Pancreas (tissue), 10 donors: Measurements from ENCODE around the gene ANXA3. TPM values are rescaled to one million over a fixed set of nuclear protein-coding genes. Genes with fewer than 3 reads are reported as not detected.

Experiments used
- ATAC-seq, 4 donors: fragments of 200-7000 bp; cut with Tn5 transposase; one replicate each; pipeline versions ENCODE4 v1.8.0 to v1.9.1; 2020; ENCODE audit warnings: mild to moderate bottlenecking in 4 of 4, moderate library complexity in 4 of 4
- DNase-seq, 6 donors: peaks; one replicate each; pipeline ENCODE4 v3.0.0-alpha.2; 2020
- FAIRE-seq: peaks from 2 replicates; lab custom pipeline; 2012; peaks lifted over from hg19 to GRCh38; lab: Jason Lieb, UNC
- H3K27ac ChIP-seq, 4 donors: fragments of 200-600 bp; sonication (generic); 1 replicate in 3 of 4; 2 replicates in 1 of 4; pipeline versions ENCODE4 v1.5.0 to v1.8.0; 2020
- H3K27me3 ChIP-seq, 4 donors: fragments of 200-600 bp; one replicate each; pipeline ENCODE4 v1.8.0; 2021
- H3K36me3 ChIP-seq, 3 donors: fragments of 200-600 bp; sonication (generic) in 1 of 3; one replicate each; pipeline versions ENCODE4 v1.5.0 to v1.8.0; 2020 to 2021
- H3K4me1 ChIP-seq, 3 donors: fragments of 200-600 bp; one replicate each; pipeline ENCODE4 v1.8.0; 2021
- H3K4me3 ChIP-seq, 4 donors: fragments of 200-600 bp; sonication (generic) in 2 of 4; one replicate each; pipeline versions ENCODE4 v1.5.0 to v1.8.0; 2020 to 2021
- H3K9me3 ChIP-seq, 4 donors: fragments of 200-600 bp; one replicate each; pipeline ENCODE4 v1.8.0; 2021
- WGBS, 2 donors: extraction: QIAGEN DNeasy Blood & Tissue Kit; methylation state at CpG; one replicate each; pipeline ENCODE4 v1.1.7; 2013; 5-methylcytosine and 5-hydroxymethylcytosine counted together
- intact Hi-C, 3 donors: fragments of 100-400 bp; cut with DNase I; formaldehyde crosslinking; loops; one replicate each; pipeline versions ENCODE4 v1.11.1 to v1.14.2; 2022
- polyA plus RNA-seq, 2 donors: library from polyadenylated mRNA; stranded (reverse); fragments of 200-250 nt; gene quantifications; one replicate each; pipeline ENCODE4 v1.2.3, GENCODE V29; 2013
- total RNA-seq, 6 donors: library from RNA; stranded (reverse); fragmentation: NEBNext Ultra II Directional in 4 of 6; extraction: Animal tissue kit (Norgen Biotek cat#: 25700) in 4 of 6; gene quantifications; one replicate each; pipeline versions ENCODE4 v1.2.1 to v1.2.4, GENCODE V29; 2021 to 2023
- TF ChIP-seq, protein P1 (sequence below), 4 donors: fragments of 200-600 bp; sonication (generic) in 3 of 4; IDR thresholded peaks; one replicate each; pipeline versions ENCODE4 v1.5.0 to v1.8.0; 2021; ENCODE audit warnings: antibody characterized with exemption in 4 of 4
- donor health status: healthy with polysubstance abuse.
- donor health status: DM: no; HTN: no; CAD: no; lungs with moderate emphysema.
- donor health status: DM: no; HTN: no; CAD: no.
- donor health status: control.
- donor health status: control.
- donor health status: Bipolar disorder and iron deficiency.
- donor health status: DM: yes; HTN: yes; CAD: no.
- donor health status: DM: no; HTN: no; CAD: no.
- donor health status: DM: no; HTN: no; CAD: no.
- donor health status: DM: yes; HTN: yes; CAD: no.

Gene ANXA3
- total and polyA plus RNA-seq, 8 donors = 18.7 to 64.8 (median 29.6) TPM

DNA sequence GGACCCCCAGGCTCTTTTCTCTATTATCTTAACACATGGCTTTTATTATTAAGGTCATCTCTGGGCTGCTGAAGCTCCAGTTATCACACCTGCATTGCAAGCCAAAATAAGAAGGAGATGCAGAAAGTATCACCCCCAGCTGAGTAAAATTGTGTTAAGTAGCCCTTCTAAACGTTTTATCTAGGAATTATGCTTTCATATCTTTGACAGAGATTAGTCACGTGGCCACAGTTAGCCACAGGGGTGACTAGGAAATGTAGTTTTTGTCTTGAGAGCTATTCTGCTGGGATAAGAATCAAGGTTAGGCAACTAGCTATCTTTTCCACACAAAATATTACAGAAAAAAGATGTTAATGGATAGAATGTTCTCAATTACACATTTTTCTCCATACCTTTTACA is 102.1 kb downstream of the ANXA3 start:
- intact Hi-C loops = no loop called here
- FAIRE-seq = no peak
- DNase-seq = no peak
- no peaks in the 10 kb centered on the region for H3K27me3 ChIP-seq
- TF ChIP-seq, protein P1, sequence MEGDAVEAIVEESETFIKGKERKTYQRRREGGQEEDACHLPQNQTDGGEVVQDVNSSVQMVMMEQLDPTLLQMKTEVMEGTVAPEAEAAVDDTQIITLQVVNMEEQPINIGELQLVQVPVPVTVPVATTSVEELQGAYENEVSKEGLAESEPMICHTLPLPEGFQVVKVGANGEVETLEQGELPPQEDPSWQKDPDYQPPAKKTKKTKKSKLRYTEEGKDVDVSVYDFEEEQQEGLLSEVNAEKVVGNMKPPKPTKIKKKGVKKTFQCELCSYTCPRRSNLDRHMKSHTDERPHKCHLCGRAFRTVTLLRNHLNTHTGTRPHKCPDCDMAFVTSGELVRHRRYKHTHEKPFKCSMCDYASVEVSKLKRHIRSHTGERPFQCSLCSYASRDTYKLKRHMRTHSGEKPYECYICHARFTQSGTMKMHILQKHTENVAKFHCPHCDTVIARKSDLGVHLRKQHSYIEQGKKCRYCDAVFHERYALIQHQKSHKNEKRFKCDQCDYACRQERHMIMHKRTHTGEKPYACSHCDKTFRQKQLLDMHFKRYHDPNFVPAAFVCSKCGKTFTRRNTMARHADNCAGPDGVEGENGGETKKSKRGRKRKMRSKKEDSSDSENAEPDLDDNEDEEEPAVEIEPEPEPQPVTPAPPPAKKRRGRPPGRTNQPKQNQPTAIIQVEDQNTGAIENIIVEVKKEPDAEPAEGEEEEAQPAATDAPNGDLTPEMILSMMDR (IDR thresholded peaks at IDR 0.05) = no peak
- H3K27ac ChIP-seq = no peak overlapping the region
- H3K36me3 ChIP-seq = no peaks in the 10 kb centered on the region
- no peaks in the 10 kb centered on the region for H3K9me3 ChIP-seq
- peaks cover 0 to 7% (median 0%) of the 10 kb centered on the region in 3 donors for H3K4me1 ChIP-seq
- ATAC-seq = no peak
- WGBS, 2 donors = 13 to 19% methylated on average over 2 of the region's 2 CpGs
- no peak overlapping the region for H3K4me3 ChIP-seq

GRCh38 chr4:78654807-78655206 is 103.2 kb downstream of the ANXA3 start:
- intact Hi-C loops = no loop called here
- Histone ChIP-seq H3K4me1 (peaks cover 0 to 10% (median 0%) of the 10 kb centered on the region in 3 donors), H3K9me3 (no peaks in the 10 kb centered on the region), H3K36me3 (no peaks in the 10 kb centered on the region), H3K27ac (no peak overlapping the region), H3K27me3 (no peaks in the 10 kb centered on the region), H3K4me3 (no peak overlapping the region)
- TF ChIP-seq, protein P1 (IDR thresholded peaks at IDR 0.05) = no peak
- 0% methylated on average over 1 of the region's 1 CpG for WGBS, 2 donors
- DNase-seq (no peak), FAIRE-seq (no peak), ATAC-seq (no peak)

DNA sequence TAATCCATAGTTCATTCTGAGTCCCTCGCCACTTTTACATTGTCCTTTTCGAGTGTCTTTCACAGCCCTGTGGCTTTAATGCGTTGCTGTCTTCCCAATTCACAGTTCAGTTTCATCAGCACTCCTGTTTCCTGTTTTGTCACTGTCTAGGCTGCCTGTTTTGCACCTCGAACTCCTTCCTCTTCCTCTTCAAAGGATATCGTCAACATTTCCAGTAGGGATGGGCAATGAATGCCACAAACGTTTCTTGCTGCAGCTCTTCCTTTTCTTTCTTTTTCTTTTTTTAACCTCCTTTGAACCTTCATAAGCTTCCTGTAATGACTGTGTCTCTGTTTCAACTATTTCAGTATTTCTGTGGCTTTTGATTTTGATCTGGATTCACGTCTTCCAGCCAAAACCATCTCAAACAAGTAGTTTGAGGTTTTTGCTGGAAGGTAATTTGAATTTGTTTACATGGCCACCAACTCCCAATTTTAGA is 105.4 kb downstream of the ANXA3 start:
- intact Hi-C loops = no loop called here
- Histone ChIP-seq H3K27me3 (no peaks in the 10 kb centered on the region), H3K27ac (peak overlapping the region in 1 of 4 donors; percentile 36), H3K9me3 (no peaks in the 10 kb centered on the region), H3K4me1 (peaks cover 0 to 13% (median 0%) of the 10 kb centered on the region in 3 donors), H3K4me3 (no peak overlapping the region), H3K36me3 (no peaks in the 10 kb centered on the region)
- FAIRE-seq = no peak
- ATAC-seq = peak in 2 of 4 donors; percentile 53 to 56
- TF ChIP-seq, protein P1 (IDR thresholded peaks at IDR 0.05) = no peak
- DNase-seq = no peak
- WGBS, 2 donors = 72 to 85% methylated on average over 7 of the region's 7 CpGs

GRCh38 chr4:78659264-78659663 is 107.7 kb downstream of the ANXA3 start:
- no peak for FAIRE-seq
- peaks cover 0 to 7% (median 0%) of the 10 kb centered on the region in 3 donors for H3K4me1 ChIP-seq

GRCh38 chr4:78659665-78660064 is 108.1 kb downstream of the ANXA3 start:
- intact Hi-C loops = no loop called here
- 73 to 90% methylated on average over 1 of the region's 1 CpG for WGBS, 2 donors
- ATAC-seq (no peak), DNase-seq (no peak), FAIRE-seq (no peak)
- Histone ChIP-seq H3K36me3 (no peaks in the 10 kb centered on the region), H3K4me1 (peaks cover 0 to 7% (median 0%) of the 10 kb centered on the region in 3 donors), H3K4me3 (no peak overlapping the region), H3K27me3 (no peaks in the 10 kb centered on the region), H3K9me3 (no peaks in the 10 kb centered on the region), H3K27ac (no peak overlapping the region)
- TF ChIP-seq, protein P1 (IDR thresholded peaks at IDR 0.05) = no peak

More at GRCh38 chr4:78659264-78659663, 107.7 kb downstream of the ANXA3 start:
- no peak overlapping the region for H3K27ac ChIP-seq
- H3K4me3 ChIP-seq = no peak overlapping the region
- intact Hi-C loops = no loop called here
- TF ChIP-seq, protein P1 (IDR thresholded peaks at IDR 0.05) = no peak
- 87 to 95% methylated on average over 1 of the region's 1 CpG for WGBS, 2 donors
- DNase-seq = peak in 1 of 6 donors; percentile 22
- no peaks in the 10 kb centered on the region for H3K9me3 ChIP-seq
- H3K27me3 ChIP-seq = no peaks in the 10 kb centered on the region
- H3K36me3 ChIP-seq = no peaks in the 10 kb centered on the region
- peak in 3 of 4 donors; percentile 25 to 47 (median 34) for ATAC-seq
